ENCODE data around the gene AP4E1.
"Not testable (repeated sequence)": the region's sequence is repeated elsewhere in the genome, so short reads cannot be mapped to it uniquely, and the experiment has no call there.

The AP4E1 gene

DNA sequence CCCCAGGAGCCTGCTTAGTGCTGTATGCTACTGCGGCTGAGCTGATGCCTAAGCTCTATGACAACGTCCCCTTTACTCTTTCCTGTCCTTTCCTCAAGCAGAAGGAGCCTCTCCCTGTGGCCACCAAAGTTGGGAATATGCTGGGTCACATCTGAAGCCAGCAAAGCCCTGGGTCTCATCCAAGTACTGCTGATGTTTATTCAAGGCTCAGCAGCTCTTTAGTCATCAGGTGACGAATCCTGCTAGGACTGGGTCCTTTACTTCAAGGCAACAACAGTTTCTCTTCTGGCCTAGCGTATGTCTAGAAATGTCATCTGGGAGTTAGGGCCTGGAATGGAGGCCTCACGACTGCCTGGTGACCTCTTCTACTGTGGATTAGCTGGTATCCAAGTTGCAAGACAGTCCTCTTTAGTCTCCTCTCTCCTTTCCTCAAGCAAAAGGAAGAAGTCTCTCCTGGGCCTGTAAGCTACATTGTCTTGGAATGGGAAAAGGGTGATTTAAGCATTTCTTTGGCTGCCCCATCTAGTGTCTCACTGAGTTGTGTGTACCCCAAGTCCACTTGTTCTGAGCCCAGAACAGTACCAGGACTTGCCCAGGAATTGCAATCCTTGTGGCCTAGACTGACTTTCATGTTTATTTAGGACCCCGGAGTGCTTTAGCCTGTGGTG lies 122.3 kb downstream of the AP4E1 start:
- no peak for DNase-seq

DNA sequence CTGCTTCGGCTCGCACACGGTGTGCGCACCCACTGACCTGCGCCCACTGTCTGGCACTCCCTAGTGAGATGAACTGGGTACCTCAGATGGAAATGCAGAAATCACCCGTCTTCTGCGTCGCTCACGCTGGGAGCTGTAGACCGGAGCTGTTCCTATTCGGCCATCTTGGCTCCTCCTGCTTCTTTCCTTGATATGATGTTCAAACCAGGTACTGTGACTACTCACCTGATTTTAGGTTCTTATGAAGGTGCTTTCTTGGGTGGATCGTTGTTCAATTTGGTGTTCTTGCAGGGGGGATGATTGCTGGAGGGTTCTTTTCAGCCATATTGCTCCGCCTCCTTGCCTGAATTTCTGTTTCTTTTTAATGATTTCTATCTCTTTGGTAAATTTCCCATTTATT lies 129.0 kb downstream of the AP4E1 start:
- not testable (repeated sequence) for DNase-seq

GRCh38 chr15:51038162-51038973 lies 129.9 kb downstream of the AP4E1 start:
- DNase-seq: no peak

- no peak for DNase-seq
Observed at GRCh38 chr15:51038974-51039319, 130.5 kb downstream of the AP4E1 start.

GRCh38 chr15:51044037-51044727 lies 135.7 kb downstream of the AP4E1 start:
- no peak for DNase-seq

DNA sequence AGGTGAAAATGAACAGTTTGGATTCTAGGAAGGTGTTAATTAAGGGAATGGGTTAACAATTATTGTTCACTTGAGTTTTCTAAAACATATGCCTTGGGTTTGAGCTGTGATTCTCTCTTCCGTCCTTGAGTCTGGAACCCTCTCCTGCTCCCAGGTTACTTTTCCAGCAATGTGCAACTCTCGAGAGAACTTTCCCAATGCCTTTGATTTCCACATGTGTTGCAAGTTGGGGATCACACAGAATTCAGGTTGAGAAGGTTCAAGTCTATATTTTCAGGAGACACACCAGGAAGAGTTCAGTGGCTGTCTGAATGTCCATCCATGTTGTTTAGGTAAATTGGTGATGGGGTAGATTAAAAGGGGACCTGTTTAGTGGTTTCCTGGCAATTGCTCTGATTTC lies 137.5 kb downstream of the AP4E1 start:
- no peak for DNase-seq

DNA sequence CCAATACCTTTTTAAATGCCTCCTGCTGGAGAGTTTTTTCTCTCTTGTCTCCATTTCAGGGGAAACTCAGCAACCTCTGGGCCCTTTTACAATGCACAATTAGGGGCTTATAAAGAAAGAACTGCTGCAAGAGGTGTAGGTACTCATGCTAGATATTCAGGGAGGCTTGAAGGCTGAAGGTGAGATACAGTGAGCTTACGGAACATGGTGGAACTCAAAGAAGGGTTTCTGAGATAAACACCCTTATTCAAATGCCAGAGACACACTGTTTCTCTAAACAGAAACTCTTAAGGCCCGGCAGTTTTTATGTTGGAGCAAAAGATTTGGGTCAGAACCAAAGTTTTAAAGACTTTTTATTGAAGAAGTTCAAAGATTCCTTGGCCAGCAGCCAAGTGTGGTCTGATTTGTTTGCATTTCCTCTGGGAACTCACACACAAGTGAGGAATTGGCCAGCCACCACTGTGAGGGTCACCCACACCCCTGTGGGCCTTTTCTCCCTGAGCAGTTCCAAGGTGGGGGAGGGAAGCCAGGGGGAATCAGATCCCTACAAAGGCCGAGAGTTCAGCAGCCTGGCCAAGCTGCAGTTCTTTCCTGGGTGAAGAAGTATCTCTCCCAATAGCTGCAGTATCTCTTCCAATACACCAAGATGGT lies 138.4 kb downstream of the AP4E1 start:
- DNase-seq: peak in 1 of 14 donors; percentile 36

GRCh38 chr15:51048308-51048707 lies 139.8 kb downstream of the AP4E1 start:
- no peak for DNase-seq

GRCh38 chr15:51049081-51049480 lies 140.6 kb downstream of the AP4E1 start:
- no peak for DNase-seq

- DNase-seq: peak in 9 of 14 donors; percentile 6 to 53 (median 29)
Observed at GRCh38 chr15:51051776-51052175, 143.3 kb downstream of the AP4E1 start.

DNA sequence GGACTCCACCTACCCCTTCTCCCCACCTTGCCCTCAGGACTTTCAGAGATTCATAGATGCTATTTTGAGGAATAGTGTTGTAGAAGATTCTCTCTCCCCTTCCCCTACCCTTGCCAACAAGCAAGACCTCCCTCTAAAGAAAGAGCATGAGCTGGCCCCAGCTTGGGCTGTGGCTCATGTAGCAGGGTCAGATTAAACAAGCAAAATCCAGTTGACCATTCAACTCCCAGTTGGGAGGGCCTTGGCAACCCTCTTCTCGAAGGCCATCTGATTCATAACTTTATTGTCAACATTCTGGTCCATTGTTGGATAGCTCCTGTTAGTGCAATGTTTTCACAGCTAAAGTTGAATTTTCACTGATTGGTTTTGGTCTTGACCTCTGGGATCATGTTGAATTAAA lies 145.1 kb downstream of the AP4E1 start:
- DNase-seq: no peak

- no peak for DNase-seq
Observed at GRCh38 chr15:51054535-51054934, 146.1 kb downstream of the AP4E1 start.

Measured in C1 segment of cervical spinal cord (tissue), 14 donors.